Breast epithelium (tissue), 4 donors: Measurements from ENCODE around the gene ROR2. TPM values are rescaled to one million over a fixed set of nuclear protein-coding genes. Genes with fewer than 3 reads are reported as not detected.

Source experiments
- DNase-seq, 2 donors: peaks; one replicate each; pipeline ENCODE4 v3.0.0-alpha.2; 2019; ENCODE audit warnings: low spot score in 2 of 2
- H3K27ac ChIP-seq, 2 donors: fragments of 200-600 bp; sonication (generic) in 1 of 2; one replicate each; pipeline ENCODE4 v1.5.1; 2016 to 2019; ENCODE audit warnings: mild to moderate bottlenecking in 1 of 2
- H3K27me3 ChIP-seq, 2 donors: fragments of 200-600 bp; sonication (generic) in 1 of 2; one replicate each; pipeline versions ENCODE4 v1.5.1 to v1.6.0; 2017 to 2019; ENCODE audit warnings: control low read depth in 1 of 2, mild to moderate bottlenecking in 1 of 2
- H3K36me3 ChIP-seq: fragments of 200-600 bp; one replicate; pipeline ENCODE4 v1.5.1; 2019
- H3K4me1 ChIP-seq, 2 donors: fragments of 200-600 bp; sonication (generic); one replicate each; pipeline ENCODE4 v1.5.1; 2016 to 2019; ENCODE audit warnings: control low read depth in 1 of 2
- H3K4me3 ChIP-seq, 3 donors: fragments of 200-600 bp; sonication (generic); 1 replicate in 2 of 3; 2 replicates in 1 of 3; pipeline ENCODE4 v1.5.1; 2016 to 2019; ENCODE audit warnings: mild to moderate bottlenecking in 3 of 3, moderate library complexity in 2 of 3
- H3K9me3 ChIP-seq, 2 donors: fragments of 200-600 bp; sonication (generic) in 1 of 2; one replicate each; pipeline ENCODE4 v1.5.1; 2016 to 2019; ENCODE audit warnings: control low read depth in 1 of 2
- CTCF ChIP-seq, 3 donors: fragments of 450-650 bp; IDR thresholded peaks; one replicate each; pipeline ENCODE4 v1.5.1; 2016 to 2017; ENCODE audit warnings: antibody characterized with exemption in 3 of 3, mild to moderate bottlenecking in 3 of 3, moderate library complexity in 3 of 3
- POLR2A ChIP-seq: fragments of 450-650 bp; IDR thresholded peaks from one replicate; pipeline ENCODE4 v1.6.1; 2016; ENCODE audit warnings: antibody characterized with exemption, mild to moderate bottlenecking, moderate library complexity
- POLR2AphosphoS5 ChIP-seq, 3 donors: sonication (generic); formaldehyde crosslinking; IDR thresholded peaks; one replicate each; pipeline ENCODE4 v1.6.1; 2017; ENCODE audit warnings: antibody characterized with exemption in 3 of 3
- intact Hi-C: fragments of 100-400 bp; cut with DNase I; formaldehyde crosslinking; loops from one replicate; pipeline ENCODE4 v1.15.1; 2023; ENCODE audit warnings: low total_unique reads
- total RNA-seq, 3 donors: library from RNA; depleted of rRNA; stranded (reverse); fragments of >200 nt; gene quantifications; one replicate each; pipeline ENCODE4 v1.1.0, GENCODE V29; 2016

ROR2 gene
- total RNA-seq, 3 donors from 2014 or later = 2.1 to 25.6 (median 10.2) TPM

- DNase-seq = no peak
- Histone ChIP-seq H3K4me1 (no peaks in the 10 kb centered on the region), H3K4me3 (peak overlapping the region; percentile 26 to 65 (median 47)), H3K27me3 (no peaks in the 10 kb centered on the region), H3K27ac (no peak overlapping the region), H3K36me3 (no peaks in the 10 kb centered on the region), H3K9me3 (no peaks in the 10 kb centered on the region)
- intact Hi-C loops = no loop called here
- TF ChIP-seq CTCF (IDR thresholded peaks at IDR 0.05) = no peak
- TF ChIP-seq POLR2A = no peak
- TF ChIP-seq POLR2AphosphoS5 (IDR thresholded peaks at IDR 0.05) = no peak
These were observed 44.0 kb downstream of the ROR2 start for GRCh38 chr9:91905991-91906469.

- TF ChIP-seq POLR2A (no peak), POLR2AphosphoS5 (IDR thresholded peaks at IDR 0.05) (no peak), CTCF (IDR thresholded peaks at IDR 0.05) (no peak)
- no peak overlapping the region for H3K27ac ChIP-seq
- no peak for DNase-seq
- H3K4me1 ChIP-seq = no peaks in the 10 kb centered on the region
- H3K27me3 ChIP-seq = no peaks in the 10 kb centered on the region
- H3K4me3 ChIP-seq = no peak overlapping the region
- no peaks in the 10 kb centered on the region for H3K36me3 ChIP-seq
- intact Hi-C loops = no loop called here
- no peaks in the 10 kb centered on the region for H3K9me3 ChIP-seq
These were observed 44.8 kb downstream of the ROR2 start for GRCh38 chr9:91905237-91905650.

- no peak overlapping the region for H3K27ac ChIP-seq
- H3K4me1 ChIP-seq = no peaks in the 10 kb centered on the region
These were observed 45.3 kb downstream of the ROR2 start for GRCh38 chr9:91904588-91905236.

GRCh38 chr9:91903126-91903911, 46.7 kb downstream of the ROR2 start:
- Histone ChIP-seq H3K27me3 (no peaks in the 10 kb centered on the region), H3K9me3 (no peaks in the 10 kb centered on the region), H3K4me1 (peaks cover 0 to 4% of the 10 kb centered on the region in 2 donors), H3K27ac (no peak overlapping the region), H3K36me3 (no peaks in the 10 kb centered on the region), H3K4me3 (no peak overlapping the region)
- no peak for DNase-seq
- intact Hi-C loops = no loop called here
- TF ChIP-seq POLR2A (no peak), POLR2AphosphoS5 (IDR thresholded peaks at IDR 0.05) (no peak), CTCF (IDR thresholded peaks at IDR 0.05) (no peak)

More at GRCh38 chr9:91904588-91905236, 45.3 kb downstream of the ROR2 start:
- no peaks in the 10 kb centered on the region for H3K36me3 ChIP-seq
- H3K4me3 ChIP-seq = no peak overlapping the region
- no peak for DNase-seq
- no peaks in the 10 kb centered on the region for H3K9me3 ChIP-seq
- no peak for TF ChIP-seq POLR2AphosphoS5 (IDR thresholded peaks at IDR 0.05)
- no peak for TF ChIP-seq POLR2A
- TF ChIP-seq CTCF (IDR thresholded peaks at IDR 0.05) = no peak
- H3K27me3 ChIP-seq = no peaks in the 10 kb centered on the region
- intact Hi-C loops = no loop called here
